LoVo (cell line): Measurements from ENCODE around the gene FBLN2.

Source experiments
- DNase-seq: peaks from one replicate; pipeline ENCODE4 v3.0.0-alpha.2; 2016; ENCODE audit warnings: low spot score

Gene FBLN2

DNA sequence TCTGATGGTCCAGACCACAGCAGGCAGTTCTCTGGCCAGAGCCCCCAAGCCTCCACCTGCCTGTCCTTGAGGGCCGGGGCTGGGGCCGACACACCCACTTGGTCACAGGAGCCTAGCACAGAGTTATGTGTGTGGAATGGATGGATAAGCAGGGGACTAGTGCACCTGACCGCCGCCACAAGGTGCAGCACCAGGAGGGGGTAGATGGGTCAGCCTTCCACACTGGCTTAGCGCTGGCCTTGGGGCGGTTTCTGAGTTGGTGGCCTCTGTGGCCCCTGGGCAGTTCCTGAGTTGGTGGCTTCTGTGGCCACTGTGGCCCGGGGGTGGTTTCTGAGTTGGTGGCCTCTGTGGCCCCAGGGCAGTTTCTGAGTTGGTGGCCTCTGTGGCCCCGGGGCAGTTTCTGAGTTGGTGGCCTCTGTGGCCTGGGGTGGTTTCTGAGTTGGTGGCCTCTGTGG is 75.8 kb downstream of the FBLN2 start:
- DNase-seq = no peak

DNA sequence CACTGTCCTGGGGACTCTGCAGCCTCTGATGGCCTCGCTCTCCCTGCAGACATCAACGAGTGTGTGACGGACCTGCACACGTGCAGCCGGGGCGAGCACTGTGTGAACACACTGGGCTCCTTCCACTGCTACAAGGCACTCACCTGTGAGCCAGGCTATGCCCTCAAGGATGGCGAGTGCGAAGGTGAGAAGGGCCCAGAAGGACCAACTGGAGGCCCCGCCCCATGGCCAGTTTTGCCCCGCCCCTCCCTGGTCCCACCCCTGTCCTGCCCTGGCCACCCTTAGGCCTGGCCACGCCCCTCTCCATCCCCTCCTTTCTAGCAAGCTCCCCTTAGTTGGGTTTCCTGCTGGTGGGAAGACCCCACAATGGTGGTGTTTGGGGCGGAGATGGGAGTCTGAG is 77.5 kb downstream of the FBLN2 start:
- no peak for DNase-seq

DNA sequence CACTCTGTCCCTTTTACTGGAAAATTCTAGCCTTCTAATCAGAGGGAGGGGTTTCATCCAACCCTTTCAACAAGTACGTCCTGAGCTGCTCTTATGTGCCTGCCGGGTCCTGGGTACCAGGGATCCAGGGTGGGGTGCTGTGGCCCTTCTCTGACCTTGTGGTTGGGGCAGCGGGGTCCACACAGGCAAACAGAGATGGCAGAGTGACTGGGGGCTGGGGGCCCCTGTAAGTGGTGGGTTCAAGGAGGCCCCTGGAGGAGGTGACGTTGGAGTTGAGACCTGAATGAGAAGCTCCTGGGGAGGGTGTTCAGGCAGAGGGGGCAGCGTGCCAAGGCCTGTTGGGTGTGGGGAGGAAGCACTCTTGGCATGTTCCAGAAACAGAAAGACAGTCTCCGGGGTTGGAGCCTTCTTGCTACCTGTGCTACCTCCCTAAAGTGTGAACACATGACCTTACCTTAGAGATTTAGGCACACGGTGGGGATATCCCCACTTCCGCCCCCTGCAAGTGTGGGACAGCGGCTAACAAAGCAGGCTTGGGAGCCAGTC is 78.1 kb downstream of the FBLN2 start:
- no peak for DNase-seq

DNA sequence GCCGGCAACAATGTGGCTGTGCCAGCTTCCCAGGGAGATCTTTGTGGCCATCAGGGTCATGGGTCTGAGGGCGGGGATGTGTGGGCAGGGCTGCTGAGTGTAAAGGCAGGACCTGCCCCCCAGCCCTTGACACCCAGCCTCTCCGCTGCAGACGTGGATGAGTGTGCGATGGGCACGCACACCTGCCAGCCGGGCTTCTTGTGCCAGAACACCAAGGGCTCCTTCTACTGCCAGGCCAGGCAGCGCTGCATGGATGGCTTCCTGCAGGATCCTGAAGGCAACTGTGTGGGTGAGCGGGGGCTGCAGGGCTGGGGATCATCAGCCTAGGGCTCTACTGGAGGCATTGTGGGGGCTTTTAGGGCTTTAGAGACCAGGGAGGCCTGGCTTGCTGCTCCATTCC is 78.8 kb downstream of the FBLN2 start:
- DNase-seq = no peak

DNA sequence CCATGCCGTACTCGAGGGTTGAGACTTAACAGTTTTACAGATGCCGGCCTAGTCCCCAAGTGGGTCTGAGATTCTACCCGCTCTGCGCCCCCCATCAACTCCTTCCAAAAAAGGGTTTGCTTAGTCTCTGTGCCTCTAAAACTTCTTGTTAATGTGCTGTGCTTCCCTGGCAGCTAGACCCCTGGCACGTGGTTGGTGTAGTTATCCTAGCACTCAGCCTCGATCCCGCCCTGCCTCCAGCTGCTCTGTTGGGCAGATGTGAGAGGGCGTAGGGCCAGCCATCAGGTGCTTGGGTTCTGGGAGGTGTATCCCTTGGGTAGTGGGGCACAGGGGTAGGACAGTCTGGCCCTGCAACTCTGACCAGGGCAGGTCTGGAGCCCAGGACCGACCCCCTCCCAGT is 79.5 kb downstream of the FBLN2 start:
- no peak for DNase-seq

DNA sequence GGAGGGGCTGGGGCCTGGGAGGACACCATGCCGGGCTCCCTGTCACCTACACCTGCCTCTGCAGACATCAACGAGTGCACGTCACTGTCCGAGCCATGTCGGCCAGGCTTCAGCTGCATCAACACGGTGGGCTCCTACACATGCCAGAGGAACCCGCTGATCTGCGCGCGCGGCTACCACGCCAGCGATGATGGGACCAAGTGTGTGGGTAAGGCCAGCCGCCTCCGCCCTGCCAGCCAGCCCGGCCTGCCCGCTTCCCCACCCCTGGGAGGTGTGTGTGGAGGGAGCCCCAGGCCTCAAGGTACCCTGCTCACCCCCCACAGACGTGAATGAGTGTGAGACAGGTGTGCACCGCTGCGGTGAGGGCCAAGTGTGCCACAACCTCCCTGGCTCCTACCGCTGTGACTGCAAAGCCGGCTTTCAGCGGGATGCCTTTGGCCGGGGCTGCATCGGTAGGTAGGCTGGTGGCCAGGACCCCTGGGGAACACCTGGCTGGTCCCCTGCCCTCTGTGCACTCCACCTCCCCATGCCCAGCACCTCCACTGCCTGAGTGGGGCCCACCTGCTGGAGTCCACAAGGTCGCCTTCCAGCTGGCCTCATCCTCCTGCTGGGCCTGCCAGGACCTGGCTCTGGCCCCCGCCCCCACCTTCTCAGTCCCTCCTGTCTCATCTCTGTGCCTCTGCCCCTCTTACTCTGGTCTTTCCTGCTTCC is 80.1 kb downstream of the FBLN2 start:
- no peak for DNase-seq

DNA sequence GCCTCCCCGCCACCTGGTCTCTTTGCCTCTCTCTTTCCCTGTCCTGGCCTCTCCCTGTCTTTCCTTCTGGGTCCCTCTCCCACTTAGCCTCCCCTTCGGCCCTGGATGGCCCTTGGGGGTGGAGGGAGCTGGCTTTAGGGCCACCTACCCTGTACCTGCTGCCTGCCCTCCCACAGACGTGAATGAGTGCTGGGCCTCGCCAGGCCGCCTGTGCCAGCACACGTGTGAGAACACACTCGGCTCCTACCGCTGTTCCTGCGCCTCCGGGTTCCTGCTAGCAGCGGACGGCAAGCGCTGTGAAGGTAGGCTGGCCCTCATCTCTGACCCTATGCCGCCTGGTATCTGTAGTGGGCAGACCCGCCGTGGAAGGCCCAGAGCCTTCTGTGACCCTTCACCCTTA is 80.7 kb downstream of the FBLN2 start:
- no peak for DNase-seq

DNA sequence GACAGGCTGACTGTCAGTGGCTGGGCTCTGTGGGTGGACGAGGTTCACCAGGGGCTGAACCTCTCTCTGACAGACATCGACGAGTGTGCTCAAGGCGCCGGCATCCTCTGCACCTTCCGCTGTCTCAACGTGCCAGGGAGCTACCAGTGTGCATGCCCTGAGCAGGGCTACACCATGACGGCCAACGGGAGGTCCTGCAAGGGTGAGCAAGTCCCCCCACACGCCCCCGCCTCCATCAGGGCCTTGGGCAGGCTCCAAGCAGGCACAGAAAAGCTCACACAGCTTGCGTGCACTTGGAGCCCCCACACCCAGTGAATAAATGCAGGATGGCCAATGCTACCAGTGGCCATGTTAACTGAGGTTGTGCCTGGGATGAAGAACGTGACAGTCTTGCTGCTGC is 82.3 kb downstream of the FBLN2 start:
- DNase-seq = no peak

DNA sequence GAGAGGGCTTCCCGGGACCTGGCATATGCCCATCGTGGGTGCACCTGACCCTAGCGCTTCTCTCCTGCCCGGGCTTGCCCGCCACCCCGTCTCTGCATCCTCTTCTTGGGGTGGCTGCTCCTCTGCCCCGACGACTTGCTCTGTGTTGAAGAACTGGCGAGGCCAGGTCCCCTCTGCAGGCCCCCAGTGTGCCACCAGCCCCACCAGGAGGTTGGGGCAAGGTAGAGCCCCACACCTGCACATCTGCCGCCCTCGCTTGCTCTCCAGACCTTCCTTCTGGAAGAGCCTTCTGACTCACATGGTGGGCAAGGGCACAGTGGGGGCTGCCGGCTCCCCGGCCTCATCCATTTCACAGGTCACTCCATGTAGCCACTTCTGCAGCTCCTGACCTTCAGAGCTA is 84.3 kb downstream of the FBLN2 start:
- no peak for DNase-seq

DNA sequence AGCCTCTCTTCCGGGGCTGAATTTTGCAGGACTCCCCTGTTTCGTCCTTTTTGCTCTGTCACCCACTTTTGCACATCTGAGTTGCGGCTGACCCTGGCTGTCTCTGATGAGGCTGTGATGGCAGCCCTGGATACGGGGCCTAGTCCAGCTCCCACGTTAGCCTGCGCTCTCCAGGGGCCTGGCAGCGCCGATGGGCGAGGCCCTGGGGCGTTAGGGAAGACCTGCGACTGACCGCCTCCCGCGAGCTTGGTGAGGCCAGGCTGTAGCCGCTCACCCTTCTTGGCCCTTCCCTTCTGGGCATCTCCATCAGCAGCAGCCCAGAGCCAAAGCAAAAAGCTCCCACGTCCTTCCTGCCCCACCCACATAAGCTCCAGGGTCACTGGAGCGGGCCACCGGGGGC is 85.2 kb downstream of the FBLN2 start:
- no peak for DNase-seq

DNA sequence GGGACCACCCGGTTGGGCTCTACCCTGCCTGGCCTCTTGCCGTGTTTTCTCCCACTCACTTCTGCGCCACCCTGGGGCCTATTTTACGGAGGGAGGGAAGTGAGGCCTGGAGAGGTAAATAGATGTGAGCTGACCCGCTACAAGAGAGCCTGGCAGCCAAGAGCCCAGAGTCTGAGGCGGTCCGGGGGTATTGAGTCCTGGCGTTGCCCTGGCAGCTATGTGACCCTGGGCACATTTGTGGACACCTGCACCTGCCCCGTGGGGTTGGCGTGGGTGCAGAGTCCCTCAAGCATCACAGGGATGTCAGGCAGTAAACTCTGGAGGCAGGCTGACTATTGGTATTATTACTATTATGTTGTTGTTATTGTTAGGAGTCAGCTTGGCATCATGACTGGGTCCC is 85.7 kb downstream of the FBLN2 start:
- no peak for DNase-seq

DNA sequence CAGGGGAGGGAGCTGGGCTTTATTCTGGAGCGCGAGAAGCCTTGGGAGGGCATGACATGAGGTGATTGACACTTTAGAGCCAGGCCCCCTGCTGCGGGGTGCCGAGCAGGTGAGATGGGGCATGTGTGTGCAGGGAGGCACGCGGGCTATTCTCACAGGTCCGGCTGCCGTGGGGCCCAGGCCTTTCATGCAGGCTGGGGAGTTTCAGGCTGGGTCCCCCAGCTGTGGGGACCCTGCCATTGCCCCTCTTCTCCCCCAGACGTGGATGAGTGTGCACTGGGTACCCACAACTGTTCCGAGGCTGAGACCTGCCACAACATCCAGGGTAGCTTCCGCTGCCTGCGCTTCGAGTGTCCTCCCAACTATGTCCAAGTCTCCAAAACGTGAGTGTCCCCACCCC is 87.3 kb downstream of the FBLN2 start:
- DNase-seq = no peak

DNA sequence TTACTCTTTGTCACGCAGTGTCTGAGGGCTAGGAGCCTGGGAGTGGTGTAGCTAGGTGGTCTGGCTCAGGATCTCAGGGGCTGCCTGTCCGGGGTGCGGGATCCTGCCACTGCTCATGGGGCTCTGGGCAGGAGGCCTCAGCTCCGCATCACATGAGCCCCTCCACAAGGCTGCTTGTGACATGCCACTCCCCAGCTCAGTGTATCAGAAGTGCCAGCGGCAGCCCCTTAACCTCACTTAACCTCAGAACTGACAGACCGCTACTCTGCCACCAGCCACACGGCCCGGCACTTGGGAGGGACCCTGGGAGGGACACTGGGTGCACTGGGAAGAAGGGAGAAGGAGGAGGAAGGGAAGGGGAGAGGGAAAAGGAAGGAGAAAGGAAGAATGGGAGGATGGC is 87.9 kb downstream of the FBLN2 start:
- no peak for DNase-seq

DNA sequence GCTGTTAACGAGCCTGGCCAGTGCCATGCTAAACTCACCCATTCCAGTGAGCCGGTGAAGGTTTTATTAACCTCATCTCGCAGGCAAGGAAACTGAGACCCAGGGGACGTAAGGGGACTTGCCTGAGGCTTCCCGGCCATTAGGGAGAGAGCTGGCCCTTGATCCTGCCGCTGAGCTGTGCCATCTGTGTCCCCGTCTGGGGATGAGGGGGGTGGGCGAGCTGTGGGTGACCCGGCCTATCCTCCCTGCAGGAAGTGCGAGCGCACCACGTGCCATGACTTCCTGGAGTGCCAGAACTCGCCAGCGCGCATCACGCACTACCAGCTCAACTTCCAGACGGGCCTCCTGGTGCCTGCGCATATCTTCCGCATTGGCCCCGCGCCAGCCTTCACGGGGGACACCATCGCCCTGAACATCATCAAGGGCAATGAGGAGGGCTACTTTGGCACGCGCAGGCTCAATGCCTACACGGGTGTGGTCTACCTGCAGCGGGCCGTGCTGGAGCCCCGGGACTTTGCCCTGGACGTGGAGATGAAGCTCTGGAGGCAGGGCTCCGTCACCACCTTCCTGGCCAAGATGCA is 88.5 kb downstream of the FBLN2 start:
- DNase-seq = no peak

DNA sequence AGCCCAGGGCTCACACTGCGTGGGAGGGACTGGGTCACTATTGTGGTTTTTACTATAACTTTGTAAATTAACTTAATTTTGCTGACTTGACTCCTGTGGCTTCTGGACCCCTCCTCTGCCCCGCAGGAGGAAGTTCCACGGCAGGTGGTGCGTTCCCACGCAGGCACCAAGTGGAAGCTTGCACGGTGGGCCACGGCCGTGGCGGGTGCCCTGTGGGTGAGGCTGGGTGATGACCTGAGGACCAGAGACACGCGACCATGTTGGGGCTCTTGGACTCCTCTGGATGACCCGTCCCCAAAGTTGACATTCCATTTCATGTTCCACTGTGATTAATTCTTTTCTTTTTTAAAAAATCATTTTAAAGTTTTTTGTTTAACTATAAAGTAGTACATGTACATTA is 89.0 kb downstream of the FBLN2 start:
- DNase-seq = no peak

DNA sequence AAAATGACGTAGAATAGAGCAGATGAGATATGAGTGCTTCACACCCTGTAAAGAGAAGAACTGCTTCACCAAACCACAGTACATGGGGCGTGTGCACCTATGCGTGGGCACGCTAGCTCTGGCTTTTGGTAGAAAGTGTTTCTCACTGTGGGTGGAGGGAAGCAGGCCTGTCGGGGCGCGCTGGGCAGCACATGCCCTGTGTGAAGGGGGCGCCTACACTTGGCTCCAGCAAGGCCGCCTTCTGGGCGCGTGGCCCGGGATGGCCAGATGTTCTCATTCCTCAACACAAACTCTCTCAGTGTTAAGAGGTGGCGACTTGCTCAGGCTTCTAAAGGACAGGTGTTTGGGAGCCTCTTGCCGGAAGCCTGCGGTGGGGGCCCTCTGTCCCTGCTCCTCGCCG is 90.0 kb downstream of the FBLN2 start:
- DNase-seq = no peak

DNA sequence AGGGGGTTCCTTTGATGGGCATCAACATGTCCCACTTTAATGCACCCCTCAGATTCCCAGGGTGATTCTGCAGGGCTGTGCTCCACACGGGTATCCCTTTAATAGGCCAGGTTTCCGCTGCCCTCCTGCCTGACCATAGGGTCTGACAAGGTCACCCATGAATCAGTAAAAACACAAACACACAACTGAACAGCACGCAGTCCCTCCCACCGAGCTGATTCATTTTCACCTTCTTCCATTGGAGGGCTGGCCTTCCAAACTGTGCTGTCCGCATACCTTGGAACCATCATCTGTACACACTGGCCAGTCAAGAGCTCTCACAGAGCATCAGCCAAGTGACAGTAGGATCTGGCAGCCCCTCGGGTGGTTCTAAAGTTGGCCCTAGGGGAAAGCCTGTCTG is 93.7 kb downstream of the FBLN2 start:
- no peak for DNase-seq

DNA sequence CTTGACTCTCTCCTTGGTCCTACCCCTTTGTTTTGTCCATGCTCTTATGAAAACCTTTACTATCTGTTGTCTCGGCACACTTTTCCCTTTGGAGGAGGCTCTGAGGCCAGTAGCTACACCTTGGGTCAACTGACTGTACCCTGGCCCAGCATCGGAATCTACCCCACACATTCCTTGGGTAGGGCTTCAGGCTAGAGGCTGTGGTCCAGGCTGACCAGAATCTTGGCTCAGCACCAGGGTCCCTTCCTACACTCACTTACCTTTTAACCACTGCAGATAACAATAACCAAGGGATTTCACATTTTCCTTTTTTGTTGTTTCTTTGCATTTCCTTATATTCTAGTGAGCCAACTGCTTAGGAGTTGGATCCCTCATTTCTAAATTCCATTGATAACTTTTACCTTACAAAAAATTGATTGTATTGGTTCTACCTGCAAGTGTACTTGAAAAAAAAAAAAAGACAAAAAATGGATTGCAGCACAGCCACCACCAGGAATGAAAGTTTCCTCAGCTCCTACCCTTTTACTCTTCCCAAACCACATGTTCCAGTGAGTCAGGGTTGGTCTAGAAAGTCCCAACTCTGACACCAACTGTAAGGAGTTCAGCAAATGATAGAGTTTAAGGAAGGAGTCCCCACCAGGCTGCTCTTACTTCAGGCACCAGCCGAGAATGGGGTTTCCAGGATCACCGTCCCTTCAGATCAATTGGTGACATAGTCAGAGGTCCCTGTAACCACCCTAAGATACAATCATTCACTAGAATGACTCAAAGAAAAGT is 95.6 kb downstream of the FBLN2 start:
- no peak for DNase-seq

DNA sequence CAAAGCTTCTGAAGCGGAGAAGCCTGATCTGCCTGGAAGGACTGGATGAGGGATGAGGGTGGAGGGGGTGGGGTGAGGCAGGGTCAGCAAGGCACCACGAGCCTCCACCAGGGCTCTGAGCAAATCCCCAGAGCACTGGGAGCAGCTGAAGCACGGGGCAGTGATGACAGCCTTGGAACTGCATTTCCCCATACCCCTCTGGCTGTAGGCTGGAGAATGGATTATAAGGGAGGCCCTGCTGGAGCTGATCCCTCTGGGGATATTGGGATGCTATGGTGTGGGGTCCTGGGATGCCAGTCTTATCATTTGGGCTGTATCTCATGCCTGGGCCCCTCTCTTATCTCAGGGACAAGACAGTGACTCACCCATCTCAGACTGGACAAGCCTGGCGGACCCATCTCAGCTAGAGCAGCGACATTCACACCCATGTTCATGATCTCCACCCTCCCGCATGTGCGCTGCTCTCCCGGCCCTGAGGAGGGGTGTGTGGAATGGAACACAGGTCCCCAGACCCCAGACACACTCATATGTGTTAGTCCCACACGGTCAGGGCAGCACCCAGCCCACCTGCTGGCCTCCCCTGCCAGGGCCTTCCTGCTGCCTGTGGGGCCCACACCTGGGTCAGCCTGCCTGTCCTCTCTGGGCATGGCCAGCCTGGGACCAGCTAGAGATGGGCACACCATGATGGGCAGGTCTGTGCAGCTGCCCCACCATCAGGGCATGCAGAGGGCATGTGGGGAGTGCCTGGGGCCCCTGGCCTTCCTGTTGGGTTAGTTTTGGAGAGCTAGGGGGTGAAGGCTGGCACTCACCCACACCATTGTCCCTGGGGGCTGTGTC is 97.1 kb downstream of the FBLN2 start:
- DNase-seq = no peak

DNA sequence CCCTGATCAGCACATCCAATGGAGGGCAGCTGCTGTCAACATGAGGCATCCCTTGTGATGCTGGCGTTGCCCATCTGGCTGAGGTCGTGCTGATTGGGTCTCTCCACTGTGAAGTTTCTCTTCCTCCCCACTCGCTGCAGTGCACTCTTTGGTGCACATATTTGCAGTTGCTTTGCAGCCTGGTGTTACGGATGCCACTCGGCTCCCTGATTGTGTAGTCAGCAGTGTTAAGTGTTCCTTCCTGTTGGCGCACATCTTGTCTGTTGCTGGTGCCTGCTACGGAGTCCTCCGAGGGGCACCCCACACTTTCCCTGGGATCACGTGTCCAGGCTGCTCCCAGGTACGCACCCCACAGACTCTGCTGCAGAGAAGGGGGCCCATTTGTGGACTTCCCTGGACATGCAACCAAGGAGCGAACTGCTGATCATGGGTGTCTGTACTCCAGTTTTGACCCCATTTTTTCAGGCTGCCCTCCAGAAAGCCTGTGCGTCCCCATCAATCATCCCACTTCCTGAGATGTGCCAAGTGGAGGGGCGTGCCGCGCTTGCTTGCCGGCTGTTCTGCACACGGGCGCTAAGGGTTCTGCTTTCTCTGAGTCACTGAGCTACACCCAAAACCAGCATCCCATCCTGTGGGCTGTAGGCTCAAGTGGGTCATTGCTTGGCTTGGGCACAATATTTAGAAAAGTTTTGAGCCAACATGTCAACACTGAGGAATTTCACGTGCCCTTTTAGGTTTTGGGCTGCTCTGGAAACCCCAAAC is 98.6 kb downstream of the FBLN2 start:
- no peak for DNase-seq
